GM19193 (cell line): ENCODE data around the gene ARMC9.

ENCODE experiments used
- POLR2A ChIP-seq: IDR thresholded peaks from 4 replicates; pipeline ENCODE4 v1.6.1; 2011; ENCODE audit not compliant: insufficient read depth, insufficient read length; ENCODE audit errors: extremely low read depth

The ARMC9 gene

GRCh38 chr2:231189571-231190495 is 8.6 kb upstream of the ARMC9 start:
- TF ChIP-seq POLR2A, result no peak

GRCh38 chr2:231190531-231191197 is 7.8 kb upstream of the ARMC9 start:
- TF ChIP-seq POLR2A, result no peak

GRCh38 chr2:231191896-231192872 is 6.2 kb upstream of the ARMC9 start:
- no peak for TF ChIP-seq POLR2A

GRCh38 chr2:231193216-231193615 is 5.2 kb upstream of the ARMC9 start:
- TF ChIP-seq POLR2A, result no peak

- no peak for TF ChIP-seq POLR2A
These were observed 1.8 kb upstream of the ARMC9 start for GRCh38 chr2:231196592-231196991.

GRCh38 chr2:231197706-231198290 is 633 bp upstream of the ARMC9 start:
- TF ChIP-seq POLR2A, result no peak

GRCh38 chr2:231199219-231199618 is 788 bp downstream of the ARMC9 start:
- no peak for TF ChIP-seq POLR2A

- TF ChIP-seq POLR2A, result no peak
These were observed 2.5 kb downstream of the ARMC9 start for GRCh38 chr2:231200805-231201474.

- TF ChIP-seq POLR2A, result no peak
These were observed 3.0 kb downstream of the ARMC9 start for GRCh38 chr2:231201475-231201814.

GRCh38 chr2:231203087-231203486 is 4.7 kb downstream of the ARMC9 start:
- TF ChIP-seq POLR2A, result no peak

GRCh38 chr2:231204146-231204545 is 5.7 kb downstream of the ARMC9 start:
- no peak for TF ChIP-seq POLR2A

- no peak for TF ChIP-seq POLR2A
These were observed 6.2 kb downstream of the ARMC9 start for GRCh38 chr2:231204581-231204980.

GRCh38 chr2:231207734-231208133 is 9.3 kb downstream of the ARMC9 start:
- TF ChIP-seq POLR2A, result no peak

- TF ChIP-seq POLR2A, result no peak
These were observed 12.4 kb downstream of the ARMC9 start for GRCh38 chr2:231210782-231211181.
